ENCODE data around the gene SLC22A5. TPM values are rescaled to one million over a fixed set of nuclear protein-coding genes. Genes with fewer than 3 reads are reported as not detected.

The SLC22A5 gene
- total RNA-seq, 2 donors from 2014 or later = 26.2 to 37.5 TPM

- intact Hi-C loops (cut with DNase I) = no loop called here
- no peaks in the 10 kb centered on the region for H3K27me3 ChIP-seq (replicated peaks; ENCODE audit: insufficient read depth)
- no peak overlapping the region for H3K4me3 ChIP-seq
- 64% methylated on average over 6 of the region's 6 CpGs for WGBS
- peak overlapping the region in 1 of 2 donors; percentile 1 for H3K27ac ChIP-seq
- peaks cover 34% of the 10 kb centered on the region for H3K4me1 ChIP-seq (replicated peaks)
- DNase-seq (ENCODE audit: low spot score) = no peak
- no peaks in the 10 kb centered on the region for H3K9me3 ChIP-seq
- TF ChIP-seq POLR2A (IDR thresholded peaks at IDR 0.05) (no peak), POLR2AphosphoS5 (IDR thresholded peaks at IDR 0.05) (no peak), CTCF (IDR thresholded peaks at IDR 0.05) (no peak)
- H3K36me3 ChIP-seq = no peaks in the 10 kb centered on the region
Measured at GRCh38 chr5:132429463-132430440, 60.2 kb downstream of the SLC22A5 start.

GRCh38 chr5:132430746-132431145 is 61.2 kb downstream of the SLC22A5 start:
- Histone ChIP-seq H3K4me3 (no peak overlapping the region), H3K36me3 (no peaks in the 10 kb centered on the region), H3K27me3 (replicated peaks; ENCODE audit: insufficient read depth) (no peaks in the 10 kb centered on the region), H3K27ac (no peak overlapping the region), H3K4me1 (replicated peaks) (peaks cover 30% of the 10 kb centered on the region), H3K9me3 (no peaks in the 10 kb centered on the region)
- DNase-seq (ENCODE audit: low spot score) = no peak
- WGBS = 82% methylated on average over 3 of the region's 3 CpGs
- intact Hi-C loops (cut with DNase I) = no loop called here
- no peak for TF ChIP-seq CTCF (IDR thresholded peaks at IDR 0.05)
- TF ChIP-seq POLR2A (IDR thresholded peaks at IDR 0.05) = no peak
- no peak for TF ChIP-seq POLR2AphosphoS5 (IDR thresholded peaks at IDR 0.05)

- DNase-seq (ENCODE audit: low spot score) = no peak
- peaks cover 28% of the 10 kb centered on the region for H3K4me1 ChIP-seq (replicated peaks)
- H3K36me3 ChIP-seq = no peaks in the 10 kb centered on the region
- WGBS = 94% methylated on average over 4 of the region's 4 CpGs
- no peaks in the 10 kb centered on the region for H3K9me3 ChIP-seq
- no peak overlapping the region for H3K4me3 ChIP-seq
- no peak for TF ChIP-seq CTCF (IDR thresholded peaks at IDR 0.05)
- no peak for TF ChIP-seq POLR2A (IDR thresholded peaks at IDR 0.05)
- TF ChIP-seq POLR2AphosphoS5 (IDR thresholded peaks at IDR 0.05) = no peak
- no peak overlapping the region for H3K27ac ChIP-seq
- no peaks in the 10 kb centered on the region for H3K27me3 ChIP-seq (replicated peaks; ENCODE audit: insufficient read depth)
- intact Hi-C loops (cut with DNase I) = no loop called here
Measured at GRCh38 chr5:132431632-132432031, 62.1 kb downstream of the SLC22A5 start.

GRCh38 chr5:132433141-132433540 is 63.6 kb downstream of the SLC22A5 start:
- Histone ChIP-seq H3K27me3 (replicated peaks; ENCODE audit: insufficient read depth) (no peaks in the 10 kb centered on the region), H3K4me3 (no peak overlapping the region), H3K36me3 (no peaks in the 10 kb centered on the region), H3K4me1 (replicated peaks) (peaks cover 15% of the 10 kb centered on the region), H3K9me3 (no peaks in the 10 kb centered on the region), H3K27ac (no peak overlapping the region)
- intact Hi-C loops (cut with DNase I) = no loop called here
- WGBS = 91% methylated on average over 6 of the region's 6 CpGs
- no peak for TF ChIP-seq POLR2AphosphoS5 (IDR thresholded peaks at IDR 0.05)
- TF ChIP-seq CTCF (IDR thresholded peaks at IDR 0.05) = no peak
- TF ChIP-seq POLR2A (IDR thresholded peaks at IDR 0.05) = no peak
- no peak for DNase-seq (ENCODE audit: low spot score)

All from prostate gland (tissue), 2 donors.